Neuron (in vitro differentiated cells): ENCODE data around the gene D2HGDH.

Source experiments
- H2AFZ ChIP-seq: one replicate; pipeline ENCODE4 v1.6.1; 2013; ENCODE audit warnings: low read depth, mild to moderate bottlenecking, inconsistent platforms, low read length, moderate library complexity
- H3K27me3 ChIP-seq: one replicate; pipeline ENCODE4 v1.6.1; 2013; ENCODE audit warnings: low read length; ENCODE audit not compliant: insufficient read depth
- H3K36me3 ChIP-seq: one replicate; pipeline ENCODE4 v1.6.1; 2013; ENCODE audit warnings: low read length; ENCODE audit not compliant: insufficient read depth
- H3K4me1 ChIP-seq: one replicate; pipeline ENCODE4 v1.6.1; 2013; ENCODE audit warnings: low read length; ENCODE audit not compliant: insufficient read depth
- H3K4me3 ChIP-seq: 2 replicates; pipeline ENCODE4 v1.5.1; 2013; ENCODE audit warnings: mild to moderate bottlenecking, low read length, moderate library complexity
- H3K9me3 ChIP-seq: one replicate; pipeline ENCODE4 v1.6.1; 2013; ENCODE audit warnings: low read length

Gene D2HGDH

DNA sequence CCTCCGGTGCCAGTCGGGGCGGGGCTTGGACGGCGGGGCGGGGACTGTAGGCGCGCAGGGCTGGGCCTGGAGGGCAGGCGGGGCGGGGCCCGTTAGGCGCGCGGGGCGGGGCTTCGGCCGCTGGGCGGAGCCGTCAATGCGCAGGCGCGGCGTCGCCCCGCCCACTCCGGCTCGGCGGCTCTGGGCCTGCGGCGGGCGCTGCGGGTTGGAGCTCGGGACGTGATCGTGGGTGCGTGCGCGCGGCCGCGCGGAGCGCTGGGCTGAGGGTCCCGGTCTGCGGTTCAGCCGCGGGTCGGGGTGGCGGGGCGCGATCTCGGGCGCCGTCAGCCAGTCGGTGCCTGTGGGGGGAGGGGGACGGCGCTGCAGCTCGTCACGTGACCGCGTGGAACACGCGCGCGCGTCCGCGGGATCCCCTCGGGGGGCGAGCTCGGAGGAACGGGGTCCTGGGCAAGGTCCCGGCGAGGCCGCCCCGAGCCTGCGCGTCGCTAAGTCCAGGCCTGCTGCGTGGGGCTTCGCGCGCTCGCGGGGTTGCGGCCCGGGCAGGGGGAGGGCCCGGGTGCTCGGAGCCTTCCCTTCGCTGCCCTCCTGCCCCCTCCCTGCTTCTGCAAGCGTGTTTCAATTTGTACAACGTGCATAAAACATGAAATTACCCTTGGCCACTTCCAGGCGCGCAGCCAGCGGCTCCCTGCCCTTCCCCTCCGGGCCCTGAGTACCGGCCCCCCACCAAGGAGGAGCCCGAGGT is at the start of gene D2HGDH:
TSS of gene D2HGDH (plus strand) at position 164 of the 742 bp plus-strand sequence. CDS start 595 bp downstream, outside the sequence.
- H3K9me3 ChIP-seq = no peaks in the 10 kb centered on the region
- H2AFZ ChIP-seq = peak within 1 kb of the TSS; percentile 88
- no peaks in the 10 kb centered on the region for H3K36me3 ChIP-seq
- no peaks in the 10 kb centered on the region for H3K4me1 ChIP-seq
- H3K27me3 ChIP-seq = no peaks in the 10 kb centered on the region
- H3K4me3 ChIP-seq = peak within 1 kb of the TSS; percentile 70

DNA sequence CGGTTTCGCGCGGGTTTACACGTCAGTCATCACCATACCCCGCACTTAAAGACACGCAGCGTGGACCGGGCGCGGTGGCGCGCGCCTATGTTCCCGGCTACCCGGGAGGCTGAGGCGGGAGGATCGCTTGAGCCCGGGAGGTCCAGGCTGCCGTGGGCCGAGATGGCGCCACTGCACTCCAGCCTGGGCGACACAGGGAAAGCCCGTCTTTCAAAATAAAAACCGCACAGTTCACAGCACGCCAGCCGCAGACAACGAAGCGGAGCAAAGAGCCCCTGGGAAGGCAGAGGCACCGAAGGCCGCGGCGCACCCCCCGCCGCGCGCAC is 48.1 kb upstream of the D2HGDH start:
- Histone ChIP-seq H3K27me3 (no peaks in the 10 kb centered on the region), H2AFZ (peak overlapping the region; percentile 85), H3K4me3 (peak overlapping the region; percentile 89), H3K4me1 (peaks cover 18% of the 10 kb centered on the region), H3K36me3 (peaks cover 49% of the 10 kb centered on the region), H3K9me3 (no peaks in the 10 kb centered on the region)

DNA sequence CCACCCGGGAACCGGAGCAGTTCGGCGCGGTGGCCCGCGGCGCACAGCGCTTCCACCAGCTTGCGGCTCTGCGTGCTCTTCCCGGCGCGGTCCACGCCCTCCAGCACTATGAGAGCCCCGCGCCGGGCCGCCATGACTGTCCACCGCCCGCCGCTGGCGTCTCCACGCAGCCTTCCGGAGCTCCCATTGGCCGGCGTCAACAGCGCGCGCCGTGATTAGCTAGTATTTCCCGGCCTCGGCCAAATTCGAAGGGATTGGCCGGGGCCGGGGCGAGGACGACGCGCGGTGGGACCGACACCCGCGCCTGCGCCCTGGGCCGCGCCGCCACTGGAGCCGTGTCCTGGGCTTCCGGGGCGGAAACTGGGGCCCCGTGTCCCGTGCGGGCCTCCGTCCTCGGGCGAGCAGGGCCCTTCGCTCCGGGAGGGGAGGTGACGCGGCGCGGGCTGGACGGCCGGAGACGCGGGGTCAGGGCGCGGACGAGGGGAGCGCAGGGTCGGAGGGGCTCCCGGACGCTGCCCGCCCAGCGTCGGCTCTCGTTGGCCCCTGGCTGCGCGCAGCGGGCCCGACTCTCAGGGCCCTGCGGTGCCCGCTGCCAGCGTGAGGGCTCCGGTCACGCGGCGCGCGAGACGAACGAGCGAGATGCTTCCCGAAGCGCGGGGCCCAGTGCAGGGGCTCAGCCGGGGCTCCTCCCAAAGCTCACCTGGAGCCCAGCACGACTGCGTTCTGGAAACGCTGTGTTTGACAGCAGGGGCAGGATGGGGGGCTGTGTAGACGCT is 47.6 kb upstream of the D2HGDH start, which contains the start of gene DTYMK:
TSS of gene DTYMK (minus strand) at position 166 of the 776 bp plus-strand sequence. CDS start at position 134, 32 bp downstream.
- H3K4me3 ChIP-seq = peak within 1 kb of the TSS; percentile 89
- H3K9me3 ChIP-seq = no peaks in the 10 kb centered on the region
- peak within 1 kb of the TSS; percentile 85 for H2AFZ ChIP-seq
- no peaks in the 10 kb centered on the region for H3K27me3 ChIP-seq
- H3K36me3 ChIP-seq = peaks cover 49% of the 10 kb centered on the region
- peaks cover 18% of the 10 kb centered on the region for H3K4me1 ChIP-seq

DNA sequence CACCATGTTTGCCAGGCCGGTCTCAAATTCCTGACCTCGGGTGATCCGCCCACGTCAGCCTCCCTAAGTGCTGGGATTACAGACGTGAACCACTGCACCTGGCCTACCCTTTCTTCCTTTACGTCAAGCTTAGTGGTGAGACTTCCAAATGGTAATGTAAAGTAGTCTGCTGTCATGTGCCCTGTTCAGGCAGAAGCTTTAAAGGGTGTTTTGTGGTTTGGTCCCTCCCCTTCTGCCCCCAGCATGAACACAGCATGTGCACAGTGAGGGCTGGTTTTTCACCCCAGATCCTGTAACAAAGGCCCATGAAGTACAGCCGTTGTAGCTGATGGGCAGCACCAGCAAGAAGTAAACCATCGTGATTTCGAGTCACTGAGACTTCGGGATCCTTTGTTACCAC is 45.1 kb upstream of the D2HGDH start:
- Histone ChIP-seq H3K27me3 (no peaks in the 10 kb centered on the region), H3K4me1 (peaks cover 18% of the 10 kb centered on the region), H3K36me3 (peaks cover 34% of the 10 kb centered on the region), H2AFZ (no peak overlapping the region), H3K4me3 (no peak overlapping the region), H3K9me3 (no peaks in the 10 kb centered on the region)

DNA sequence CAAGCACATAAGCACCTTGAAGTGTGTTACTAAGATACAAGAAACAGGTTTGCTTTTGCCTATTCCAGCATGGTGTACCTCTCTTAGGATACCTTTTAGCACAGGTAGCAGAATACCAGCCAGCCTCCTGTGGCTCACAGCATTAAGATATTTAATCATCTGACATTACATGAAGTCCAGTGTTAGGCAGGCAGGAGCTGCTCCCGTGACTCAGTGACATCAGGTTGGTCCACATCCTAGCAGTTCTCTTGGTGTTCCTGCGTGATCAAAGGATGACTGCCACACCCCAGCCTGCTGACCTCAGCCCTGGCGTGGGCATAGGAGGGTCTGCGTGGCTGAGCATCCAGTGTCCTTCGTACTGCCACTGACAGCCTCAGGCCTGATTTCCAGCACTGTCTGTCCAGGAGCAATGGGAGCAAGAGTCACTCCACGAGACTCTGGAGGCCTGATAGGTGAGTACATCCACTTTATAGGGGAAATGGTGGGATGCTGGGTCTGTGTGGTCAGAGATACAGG is 44.2 kb upstream of the D2HGDH start:
- Histone ChIP-seq H2AFZ (no peak overlapping the region), H3K4me1 (peaks cover 17% of the 10 kb centered on the region), H3K9me3 (no peaks in the 10 kb centered on the region), H3K36me3 (peaks cover 30% of the 10 kb centered on the region), H3K27me3 (no peaks in the 10 kb centered on the region), H3K4me3 (no peak overlapping the region)

DNA sequence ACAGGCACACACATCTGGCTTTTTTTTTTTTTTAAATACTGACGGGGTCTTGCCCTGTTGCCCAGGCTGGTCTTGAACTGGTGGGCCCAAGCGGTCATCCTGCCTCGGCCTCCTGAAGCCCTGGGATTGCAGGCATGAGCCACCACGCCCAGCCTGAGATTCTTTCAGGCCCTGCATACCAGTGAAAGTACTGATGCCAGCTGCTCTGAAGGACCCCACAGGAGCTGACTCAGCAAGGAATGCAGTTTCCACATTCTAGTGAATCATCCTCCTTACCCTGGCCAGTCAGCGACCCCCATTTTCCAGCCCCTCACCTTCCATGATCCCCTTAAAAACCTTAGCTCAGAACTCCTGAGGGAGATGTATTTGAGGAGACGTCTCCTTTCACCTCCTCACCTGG is 42.0 kb upstream of the D2HGDH start:
- Histone ChIP-seq H3K4me3 (no peak overlapping the region), H2AFZ (no peak overlapping the region), H3K9me3 (no peaks in the 10 kb centered on the region), H3K36me3 (peaks cover 30% of the 10 kb centered on the region), H3K27me3 (no peaks in the 10 kb centered on the region), H3K4me1 (peaks cover 8% of the 10 kb centered on the region)

DNA sequence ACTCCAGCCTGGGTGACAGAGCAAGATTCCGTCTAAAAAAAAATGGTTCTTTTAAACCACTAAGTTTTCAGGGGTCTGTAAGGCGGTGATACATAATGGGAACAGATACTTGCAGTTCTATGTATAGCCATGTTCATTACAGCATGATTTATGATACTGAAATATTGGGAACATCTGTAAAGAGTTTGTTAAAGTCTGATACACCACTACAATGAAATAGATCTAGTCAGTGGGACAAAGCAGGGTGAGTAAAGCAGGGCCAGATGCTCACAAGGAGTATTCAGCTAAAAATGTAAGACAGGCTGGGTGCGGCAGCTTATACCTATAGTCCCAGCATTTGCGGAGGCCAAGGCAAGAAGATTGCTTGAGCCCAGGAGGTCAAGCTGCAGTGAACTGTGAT is 38.8 kb upstream of the D2HGDH start:
- no peaks in the 10 kb centered on the region for H3K9me3 ChIP-seq
- no peak overlapping the region for H2AFZ ChIP-seq
- no peaks in the 10 kb centered on the region for H3K4me1 ChIP-seq
- H3K36me3 ChIP-seq = peaks cover 17% of the 10 kb centered on the region
- no peak overlapping the region for H3K4me3 ChIP-seq
- H3K27me3 ChIP-seq = no peaks in the 10 kb centered on the region

DNA sequence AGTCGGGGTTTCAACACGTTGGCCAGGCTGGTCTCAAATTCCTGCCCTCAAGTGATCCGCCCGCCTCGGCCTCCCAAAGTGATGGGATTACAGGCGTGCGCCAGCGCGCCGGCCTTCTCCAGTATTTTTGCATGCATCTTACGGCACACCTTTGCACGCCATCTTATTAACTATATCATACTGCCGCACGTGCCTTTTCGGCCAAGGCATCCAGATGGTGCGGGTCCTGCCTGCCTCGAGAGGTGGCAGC is 33.4 kb upstream of the D2HGDH start:
- Histone ChIP-seq H3K4me3 (peak overlapping the region; percentile 87), H3K36me3 (peaks cover 20% of the 10 kb centered on the region), H3K4me1 (peaks cover 8% of the 10 kb centered on the region), H3K9me3 (peaks cover 9% of the 10 kb centered on the region), H3K27me3 (no peaks in the 10 kb centered on the region), H2AFZ (peak overlapping the region; percentile 53)

DNA sequence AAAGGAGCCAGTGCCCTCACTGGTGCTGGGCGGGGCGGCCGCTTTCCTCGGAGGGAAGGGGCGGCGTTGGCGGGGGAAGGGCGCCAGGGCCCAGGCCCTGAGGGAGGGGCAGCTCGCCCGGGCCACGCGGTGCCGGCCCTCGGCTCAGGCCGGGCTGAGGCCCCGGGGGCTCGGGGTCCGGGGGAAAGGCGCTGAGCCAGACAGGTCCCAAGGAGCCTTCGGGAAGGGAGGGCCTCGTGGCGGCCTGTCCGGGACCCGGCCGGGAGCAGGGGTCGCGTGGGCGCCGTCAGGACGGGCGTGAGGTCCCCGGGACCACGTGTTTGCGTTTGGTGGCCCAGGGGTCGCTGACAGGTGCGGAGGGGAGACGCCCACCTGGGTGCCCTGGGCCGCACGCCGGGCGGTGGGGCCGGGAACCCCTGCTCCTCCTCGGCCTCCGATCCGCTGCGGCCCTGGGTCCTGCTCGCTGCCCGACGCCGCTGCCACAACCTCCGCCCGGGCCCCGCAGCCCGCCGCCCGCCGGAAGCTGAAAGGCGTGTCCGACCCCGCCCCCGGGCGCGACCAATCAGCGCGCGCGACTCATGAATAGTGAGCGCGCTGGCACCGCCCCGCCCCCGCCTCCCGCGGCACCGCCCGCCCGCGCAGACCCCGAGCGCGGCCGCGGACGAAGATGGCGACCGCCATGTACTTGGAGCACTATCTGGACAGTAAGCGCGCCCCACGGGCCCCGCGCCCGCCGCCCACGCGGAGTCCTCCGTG is 32.9 kb upstream of the D2HGDH start, which contains the start of gene ING5:
TSS of gene ING5 (plus strand) at position 641 of the 756 bp plus-strand sequence. CDS start at position 668, 27 bp downstream.
- peaks cover 10% of the 10 kb centered on the region for H3K9me3 ChIP-seq

DNA sequence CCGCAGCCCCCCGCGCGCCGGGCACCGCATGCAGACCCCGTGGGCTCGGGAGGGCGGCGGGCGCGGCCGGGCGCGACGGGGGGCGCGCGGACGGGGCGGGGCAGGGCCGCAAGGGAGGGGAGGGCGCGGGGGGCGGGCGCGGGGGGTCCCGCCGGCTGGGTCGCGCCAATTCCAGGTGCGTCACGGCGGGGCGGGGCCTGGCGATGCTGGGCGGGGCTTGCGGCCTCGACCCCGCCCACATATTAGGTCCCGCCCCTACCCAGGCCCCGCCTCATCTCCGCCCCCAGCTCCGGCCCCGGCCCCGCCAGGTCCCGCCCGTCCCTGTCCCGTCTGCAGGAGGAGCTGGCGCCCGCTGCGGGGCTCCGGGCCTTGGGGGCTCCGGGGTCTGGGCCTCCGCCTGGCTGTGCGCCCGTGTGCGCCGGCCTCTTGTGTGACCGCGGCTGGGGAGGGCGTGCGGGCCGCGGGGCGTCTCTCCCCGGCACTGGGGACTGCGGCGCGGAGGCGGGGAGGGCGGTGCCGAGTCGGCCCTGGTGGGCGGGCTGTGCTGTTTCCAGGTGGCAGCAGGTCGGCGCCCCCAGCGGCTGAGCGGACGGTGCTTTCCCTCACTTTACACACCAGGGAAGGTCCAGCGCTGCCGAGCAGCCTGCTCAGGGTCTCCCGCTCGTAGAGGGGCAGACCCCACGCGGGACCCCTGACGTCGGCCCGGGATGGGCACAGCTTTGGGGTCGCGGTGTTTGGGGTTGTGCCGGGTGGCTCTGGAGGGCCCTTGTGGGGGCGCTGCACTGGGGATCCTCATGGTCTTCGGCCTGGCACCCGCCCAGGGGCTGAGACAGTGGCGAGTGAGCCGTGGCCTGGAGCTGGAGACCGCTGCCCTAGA is 32.0 kb upstream of the D2HGDH start:
- Histone ChIP-seq H3K36me3 (peaks cover 27% of the 10 kb centered on the region), H3K4me3 (peak overlapping the region; percentile 87), H2AFZ (peak overlapping the region; percentile 53), H3K9me3 (peaks cover 15% of the 10 kb centered on the region), H3K4me1 (peaks cover 8% of the 10 kb centered on the region), H3K27me3 (no peaks in the 10 kb centered on the region)

More for the DNA sequence above, 32.9 kb upstream of the D2HGDH start, which contains the start of gene ING5:
- H3K36me3 ChIP-seq = peaks cover 25% of the 10 kb centered on the region
- peak within 1 kb of the TSS; percentile 53 for H2AFZ ChIP-seq
- peak within 1 kb of the TSS; percentile 87 for H3K4me3 ChIP-seq
- H3K4me1 ChIP-seq = peaks cover 8% of the 10 kb centered on the region
- no peaks in the 10 kb centered on the region for H3K27me3 ChIP-seq

DNA sequence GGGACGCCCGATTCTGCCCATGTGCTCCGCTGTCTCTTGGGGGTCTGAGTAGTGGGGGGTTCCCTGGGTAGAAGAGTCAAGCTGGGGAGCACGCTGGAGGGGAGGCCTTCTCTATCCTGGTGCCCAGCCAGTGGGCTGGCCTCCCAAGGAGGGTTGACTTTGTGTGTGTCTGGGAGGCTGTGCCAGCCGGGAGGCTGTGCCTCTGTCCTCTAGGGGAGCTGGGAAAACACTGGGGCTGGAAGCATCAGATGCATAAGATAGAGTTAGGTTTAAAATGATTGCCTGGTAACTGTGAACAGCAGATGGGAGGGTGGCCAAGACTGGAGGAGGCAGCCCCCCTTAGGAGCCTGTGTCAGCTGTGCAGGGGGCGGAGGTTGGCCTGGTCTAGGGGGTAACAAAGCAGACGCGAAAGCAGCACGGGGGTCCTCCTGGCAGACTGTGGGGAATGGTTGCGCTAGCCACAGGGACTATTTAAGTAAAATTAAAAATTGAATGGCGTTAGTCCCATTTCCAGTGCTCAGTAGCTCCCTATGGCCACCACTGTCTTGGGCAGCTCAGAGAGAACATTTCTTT is 31.3 kb upstream of the D2HGDH start:
- no peaks in the 10 kb centered on the region for H3K27me3 ChIP-seq
- peaks cover 8% of the 10 kb centered on the region for H3K4me1 ChIP-seq
- H3K36me3 ChIP-seq = peaks cover 33% of the 10 kb centered on the region
- peaks cover 16% of the 10 kb centered on the region for H3K9me3 ChIP-seq
- H3K4me3 ChIP-seq = peak overlapping the region; percentile 87
- no peak overlapping the region for H2AFZ ChIP-seq

DNA sequence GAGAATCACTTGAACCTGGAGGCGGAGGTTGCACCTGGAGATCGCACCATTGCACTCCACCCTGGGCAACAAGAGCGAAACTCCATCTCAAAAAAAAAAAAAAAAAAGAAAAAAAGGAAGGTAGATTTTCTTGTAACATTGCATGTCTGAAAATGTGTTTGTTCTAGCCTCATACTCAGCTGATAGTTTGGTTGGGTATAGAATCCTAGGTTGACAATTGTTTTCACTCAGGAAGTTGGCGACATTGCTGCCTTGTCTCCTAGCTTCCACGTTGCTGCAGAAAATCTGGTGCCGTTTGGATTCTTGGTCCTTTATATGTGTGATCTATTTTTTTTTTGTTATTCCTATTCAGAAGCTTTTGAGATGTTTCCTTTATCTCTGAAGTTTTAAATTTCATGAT is 27.9 kb upstream of the D2HGDH start:
- peaks cover 62% of the 10 kb centered on the region for H3K36me3 ChIP-seq
- peaks cover 17% of the 10 kb centered on the region for H3K9me3 ChIP-seq
- no peaks in the 10 kb centered on the region for H3K27me3 ChIP-seq
- peaks cover 8% of the 10 kb centered on the region for H3K4me1 ChIP-seq
- no peak overlapping the region for H2AFZ ChIP-seq
- no peak overlapping the region for H3K4me3 ChIP-seq
